Spleen (tissue), 7 donors: ENCODE measurements around the gene ATP5F1D.

Source experiments
- CTCF ChIP-seq, 11 experiments: fragments of 200-600 bp in 7 of 11; fragments of 450-650 bp in 4 of 11; sonication (generic) in 4 of 11; IDR thresholded peaks in 8 of 11; conservative IDR thresholded peaks in 3 of 11; 1 replicate in 7 of 11; 2 replicates in 4 of 11; pipeline versions ENCODE4 v1.4.0 to v1.8.0; 2016 to 2021; ENCODE audit warnings: antibody characterized with exemption in 11 of 11, inconsistent platforms in 4 of 11, mild to moderate bottlenecking in 1 of 11
- POLR2A ChIP-seq, 3 donors: fragments of 450-650 bp; IDR thresholded peaks; one replicate each; pipeline ENCODE4 v1.5.1; 2017; ENCODE audit warnings: antibody characterized with exemption in 3 of 3, mild to moderate bottlenecking in 1 of 3
- donor health status: DM: no; HTN: no; CAD: no; lungs with moderate emphysema.
- donor health status: DM: no; HTN: no; CAD: no.
- donor health status: DM: no; HTN: no; CAD: no.

- TF ChIP-seq CTCF (IDR thresholded peaks at IDR 0.05 in 8 of 11, conservative IDR thresholded peaks at IDR 0.05 in 3 of 11) (no peak), POLR2A (IDR thresholded peaks at IDR 0.05) (no peak)
Observed at GRCh38 chr19:1262623-1263123, 21.1 kb downstream of the ATP5F1D start.
